HG02884 (cell line): ENCODE measurements around the gene SLC66A1.
"Not testable (repeated sequence)": the region's sequence is repeated elsewhere in the genome, so short reads cannot be mapped to it uniquely, and the experiment has no call there.

Experiments
- ATAC-seq: cut with Tn5 transposase; IDR thresholded peaks from one replicate; pipeline ENCODE4 v1.9.1; 2021; ENCODE audit warnings: mild to moderate bottlenecking, moderate library complexity; ENCODE audit not compliant: unreplicated experiment

The SLC66A1 gene

GRCh38 chr1:19311931-19312781 lies at the start of gene SLC66A1, which contains the start of gene AKR7A2:
SLC66A1 (plus strand) TSS chr1:19312326; CDS start chr1:19317678, 5,352 bp downstream.
AKR7A2 (minus strand) TSS chr1:19312144; CDS start chr1:19312124, 20 bp downstream.
- ATAC-seq: peak; percentile 57

GRCh38 chr1:19262744-19263143 lies 49.4 kb upstream of the SLC66A1 start:
- ATAC-seq: no peak

GRCh38 chr1:19268445-19268844 lies 43.7 kb upstream of the SLC66A1 start:
- no peak for ATAC-seq

- not testable (repeated sequence) for ATAC-seq
These were observed 42.4 kb upstream of the SLC66A1 start for GRCh38 chr1:19269427-19270342.

GRCh38 chr1:19270343-19270730 lies 41.8 kb upstream of the SLC66A1 start:
- not testable (repeated sequence) for ATAC-seq

GRCh38 chr1:19272064-19272463 lies 40.1 kb upstream of the SLC66A1 start:
- no peak for ATAC-seq

- ATAC-seq: no peak
These were observed 38.9 kb upstream of the SLC66A1 start for GRCh38 chr1:19273106-19273843.

GRCh38 chr1:19273844-19274531 lies 38.1 kb upstream of the SLC66A1 start:
- not testable (repeated sequence) for ATAC-seq

GRCh38 chr1:19274636-19275035 lies 37.5 kb upstream of the SLC66A1 start:
- no peak for ATAC-seq

GRCh38 chr1:19283891-19284290 lies 28.2 kb upstream of the SLC66A1 start:
- ATAC-seq: no peak

- no peak for ATAC-seq
These were observed 27.2 kb upstream of the SLC66A1 start for GRCh38 chr1:19284881-19285280.

GRCh38 chr1:19285366-19285765 lies 26.8 kb upstream of the SLC66A1 start:
- ATAC-seq: not testable (repeated sequence)

GRCh38 chr1:19285807-19286206 lies 26.3 kb upstream of the SLC66A1 start:
- ATAC-seq: not testable (repeated sequence)

GRCh38 chr1:19287436-19288185 lies 24.5 kb upstream of the SLC66A1 start:
- ATAC-seq: no peak

GRCh38 chr1:19288324-19289241 lies 23.5 kb upstream of the SLC66A1 start, which contains the start of gene AKR7A3:
AKR7A3 (minus strand) TSS chr1:19288770; CDS start chr1:19288709, 61 bp downstream.
- ATAC-seq: not testable (repeated sequence)

- ATAC-seq: no peak
These were observed 22.9 kb upstream of the SLC66A1 start for GRCh38 chr1:19289244-19289643.

- ATAC-seq: no peak
These were observed 17.5 kb upstream of the SLC66A1 start for GRCh38 chr1:19294638-19295037.

- ATAC-seq: no peak
These were observed 11.9 kb upstream of the SLC66A1 start for GRCh38 chr1:19300211-19300610.
